Measurements from ENCODE around the gene CREG2.

The CREG2 gene

GRCh38 chr2:101340141-101340551, 47.2 kb downstream of the CREG2 start:
- TF ChIP-seq CTCF (IDR thresholded peaks at IDR 0.05), result no peak

GRCh38 chr2:101339266-101339880, 47.9 kb downstream of the CREG2 start:
- TF ChIP-seq CTCF (IDR thresholded peaks at IDR 0.05), result no peak

- no peak for TF ChIP-seq CTCF (IDR thresholded peaks at IDR 0.05)
Observed at GRCh38 chr2:101337877-101338276, 49.4 kb downstream of the CREG2 start.

GRCh38 chr2:101332885-101333766, 54.2 kb downstream of the CREG2 start:
- no peak for TF ChIP-seq CTCF (IDR thresholded peaks at IDR 0.05)

GRCh38 chr2:101331202-101331601, 56.1 kb downstream of the CREG2 start:
- TF ChIP-seq CTCF (IDR thresholded peaks at IDR 0.05), result no peak

GRCh38 chr2:101330253-101330933, 56.9 kb downstream of the CREG2 start:
- no peak for TF ChIP-seq CTCF (IDR thresholded peaks at IDR 0.05)

- TF ChIP-seq CTCF (IDR thresholded peaks at IDR 0.05), result no peak
Observed at GRCh38 chr2:101329026-101329425, 58.3 kb downstream of the CREG2 start.

All from LNCAP (cell line).